ENCODE measurements around the gene GUCA1A.

Gene GUCA1A

GRCh38 chr6:42179945-42180313 lies 6.8 kb downstream of the GUCA1A start:
- no peak for DNase-seq (ENCODE audit: low read depth)
- H3K4me3 ChIP-seq (ENCODE audit: low read depth, low read length): no peak overlapping the region
- TF ChIP-seq POLR2A (IDR thresholded peaks at IDR 0.05; ENCODE audit: extremely low read depth, insufficient read length): no peak
- TF ChIP-seq, protein P1, sequence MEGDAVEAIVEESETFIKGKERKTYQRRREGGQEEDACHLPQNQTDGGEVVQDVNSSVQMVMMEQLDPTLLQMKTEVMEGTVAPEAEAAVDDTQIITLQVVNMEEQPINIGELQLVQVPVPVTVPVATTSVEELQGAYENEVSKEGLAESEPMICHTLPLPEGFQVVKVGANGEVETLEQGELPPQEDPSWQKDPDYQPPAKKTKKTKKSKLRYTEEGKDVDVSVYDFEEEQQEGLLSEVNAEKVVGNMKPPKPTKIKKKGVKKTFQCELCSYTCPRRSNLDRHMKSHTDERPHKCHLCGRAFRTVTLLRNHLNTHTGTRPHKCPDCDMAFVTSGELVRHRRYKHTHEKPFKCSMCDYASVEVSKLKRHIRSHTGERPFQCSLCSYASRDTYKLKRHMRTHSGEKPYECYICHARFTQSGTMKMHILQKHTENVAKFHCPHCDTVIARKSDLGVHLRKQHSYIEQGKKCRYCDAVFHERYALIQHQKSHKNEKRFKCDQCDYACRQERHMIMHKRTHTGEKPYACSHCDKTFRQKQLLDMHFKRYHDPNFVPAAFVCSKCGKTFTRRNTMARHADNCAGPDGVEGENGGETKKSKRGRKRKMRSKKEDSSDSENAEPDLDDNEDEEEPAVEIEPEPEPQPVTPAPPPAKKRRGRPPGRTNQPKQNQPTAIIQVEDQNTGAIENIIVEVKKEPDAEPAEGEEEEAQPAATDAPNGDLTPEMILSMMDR (IDR thresholded peaks at IDR 0.05; ENCODE audit: low read depth, low read length): no peak
- TF ChIP-seq, protein P2, sequence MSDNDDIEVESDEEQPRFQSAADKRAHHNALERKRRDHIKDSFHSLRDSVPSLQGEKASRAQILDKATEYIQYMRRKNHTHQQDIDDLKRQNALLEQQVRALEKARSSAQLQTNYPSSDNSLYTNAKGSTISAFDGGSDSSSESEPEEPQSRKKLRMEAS (IDR thresholded peaks at IDR 0.05; ENCODE audit: low read depth, low read length): no peak
- no peak for TF ChIP-seq MYC (IDR thresholded peaks at IDR 0.05; ENCODE audit: low read depth, low read length)

- H3K4me3 ChIP-seq (ENCODE audit: low read depth, low read length): no peak overlapping the region
- DNase-seq (ENCODE audit: low read depth): no peak
- TF ChIP-seq, protein P2 (IDR thresholded peaks at IDR 0.05; ENCODE audit: low read depth, low read length): no peak
- TF ChIP-seq MYC (IDR thresholded peaks at IDR 0.05; ENCODE audit: low read depth, low read length) (no peak), POLR2A (IDR thresholded peaks at IDR 0.05; ENCODE audit: extremely low read depth, insufficient read length) (no peak)
- TF ChIP-seq, protein P1 (IDR thresholded peaks at IDR 0.05; ENCODE audit: low read depth, low read length): no peak
Observed at GRCh38 chr6:42182101-42182500, 8.9 kb downstream of the GUCA1A start.

- H3K4me3 ChIP-seq (ENCODE audit: low read depth, low read length): no peak overlapping the region
- no peak for DNase-seq (ENCODE audit: low read depth)
- no peak for TF ChIP-seq POLR2A (IDR thresholded peaks at IDR 0.05; ENCODE audit: extremely low read depth, insufficient read length)
- TF ChIP-seq, protein P2 (IDR thresholded peaks at IDR 0.05; ENCODE audit: low read depth, low read length): no peak
- no peak for TF ChIP-seq MYC (IDR thresholded peaks at IDR 0.05; ENCODE audit: low read depth, low read length)
- TF ChIP-seq, protein P1 (IDR thresholded peaks at IDR 0.05; ENCODE audit: low read depth, low read length): no peak
Observed at GRCh38 chr6:42184475-42184874, 11.3 kb downstream of the GUCA1A start.

DNA sequence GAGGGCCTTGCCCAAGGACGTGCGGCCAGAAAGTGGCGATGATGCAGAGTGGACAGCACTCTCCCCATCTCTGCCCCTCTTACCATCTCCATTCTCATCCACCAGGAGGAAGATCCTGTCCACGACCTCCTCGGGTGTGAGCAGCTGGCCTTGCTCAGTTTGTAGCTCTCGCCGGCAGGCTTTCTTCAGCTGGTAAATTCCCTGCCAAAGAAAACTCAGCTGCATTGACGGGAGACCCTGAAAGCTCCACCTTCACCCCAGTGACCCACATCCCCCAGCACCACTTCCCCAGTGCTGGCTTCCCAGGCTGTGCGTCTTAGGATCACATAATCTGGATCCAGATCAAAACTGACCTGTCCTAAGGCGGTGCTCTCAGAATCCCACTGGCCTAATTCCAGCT lies 12.4 kb downstream of the GUCA1A start:
- H3K4me3 ChIP-seq (ENCODE audit: low read depth, low read length): no peak overlapping the region
- TF ChIP-seq, protein P2 (IDR thresholded peaks at IDR 0.05; ENCODE audit: low read depth, low read length): no peak
- TF ChIP-seq, protein P1 (IDR thresholded peaks at IDR 0.05; ENCODE audit: low read depth, low read length): no peak
- no peak for TF ChIP-seq POLR2A (IDR thresholded peaks at IDR 0.05; ENCODE audit: extremely low read depth, insufficient read length)
- TF ChIP-seq MYC (IDR thresholded peaks at IDR 0.05; ENCODE audit: low read depth, low read length): no peak
- no peak for DNase-seq (ENCODE audit: low read depth)

GRCh38 chr6:42188406-42188805 lies 15.2 kb downstream of the GUCA1A start:
- TF ChIP-seq POLR2A (IDR thresholded peaks at IDR 0.05; ENCODE audit: extremely low read depth, insufficient read length) (no peak), MYC (IDR thresholded peaks at IDR 0.05; ENCODE audit: low read depth, low read length) (no peak)
- TF ChIP-seq, protein P1 (IDR thresholded peaks at IDR 0.05; ENCODE audit: low read depth, low read length): no peak
- TF ChIP-seq, protein P2 (IDR thresholded peaks at IDR 0.05; ENCODE audit: low read depth, low read length): no peak

More at GRCh38 chr6:42188406-42188805, 15.2 kb downstream of the GUCA1A start:
- no peak overlapping the region for H3K4me3 ChIP-seq (ENCODE audit: low read depth, low read length)
- DNase-seq (ENCODE audit: low read depth): no peak
